GM12878 (cell line): ENCODE data around the gene PRCD. TPM values are rescaled to one million over a fixed set of nuclear protein-coding genes. Genes with fewer than 3 reads are reported as not detected.

Experiments used
- BCL3 ChIP-seq: IDR thresholded peaks from 2 replicates; pipeline ENCODE4 v1.6.1; 2011; ENCODE audit warnings: borderline replicate concordance, low read depth, mild to moderate bottlenecking, moderate library complexity, low read length; ENCODE audit not compliant: insufficient read depth, poor library complexity, severe bottlenecking
- CREB1 ChIP-seq: IDR thresholded peaks from 2 replicates; pipeline ENCODE4 v1.6.1; 2012; ENCODE audit warnings: low read depth, mild to moderate bottlenecking, inconsistent platforms
- EED ChIP-seq: sonication (generic); IDR thresholded peaks from 2 replicates; pipeline ENCODE4 v1.6.1; 2016; ENCODE audit warnings: antibody characterized with exemption, low read depth
- ESRRA ChIP-seq: IDR thresholded peaks from 2 replicates; pipeline ENCODE4 v1.6.1; 2012; ENCODE audit warnings: mild to moderate bottlenecking, low read length, improper control_type of control experiment
- FOXK2 ChIP-seq: fragments of 450-650 bp; IDR thresholded peaks from 2 replicates; pipeline ENCODE4 v1.6.1; 2017; ENCODE audit warnings: mild to moderate bottlenecking, moderate library complexity
- FOXM1 ChIP-seq: IDR thresholded peaks from 2 replicates; pipeline ENCODE4 v1.6.1; 2012; ENCODE audit warnings: low read depth, mild to moderate bottlenecking, inconsistent platforms, low read length, moderate library complexity
- POLR2A ChIP-seq: IDR thresholded peaks from 2 replicates; pipeline ENCODE4 v1.6.1; 2011; ENCODE audit warnings: low read depth, mild to moderate bottlenecking, low read length
- POLR2AphosphoS2 ChIP-seq: IDR thresholded peaks from 2 replicates; pipeline ENCODE4 v1.6.1; 2011; ENCODE audit warnings: low read depth, mild to moderate bottlenecking, low read length, improper control_type of control experiment, moderate library complexity
- RCOR1 ChIP-seq: conservative IDR thresholded peaks from 2 replicates; pipeline ENCODE4 v1.6.1; 2012; ENCODE audit warnings: low read depth, low read length, improper control_type of control experiment
- SREBF1 ChIP-seq: IDR thresholded peaks from 2 replicates; pipeline ENCODE4 v1.6.1; 2012; ENCODE audit warnings: mild to moderate bottlenecking, low read length
- TBL1XR1 ChIP-seq: IDR thresholded peaks from 2 replicates; pipeline ENCODE4 v1.6.1; 2012; ENCODE audit warnings: low read depth, low read length, improper control_type of control experiment
- ZBTB11 ChIP-seq: fragments of 450-650 bp; formaldehyde crosslinking; IDR thresholded peaks from 2 replicates; pipeline ENCODE4 v1.5.0; 2022; ENCODE audit warnings: mild to moderate bottlenecking, missing genetic modification characterization
- polyA plus RNA-seq, 11 experiments: library from polyadenylated mRNA; depleted of rRNA in 4 of 11; unstranded in 6 of 11; stranded (reverse) in 5 of 11; fragments of >200 nt; fragmentation: Nextera tagmentation in 4 of 11; fragmentation: Illumina TruSeq in 1 of 11; extraction: Ambion mirVana in 4 of 11; extraction: Trizol in 1 of 11; gene quantifications; 1 replicate in 1 of 11; 2 replicates in 10 of 11; pipeline versions ENCODE4 v1.2.1 to v1.2.3, GENCODE V29; 2011 to 2016; ENCODE audit warnings: inconsistent platforms in 2 of 11, missing spikeins in 2 of 11, low read depth in 1 of 11
- total RNA-seq, 4 experiments: library from RNA; depleted of rRNA in 3 of 4; stranded (reverse); fragments of >200 nt in 3 of 4; fragmentation: Illumina TruSeq in 1 of 4; extraction: Trizol in 1 of 4; gene quantifications; 2 replicates each; pipeline versions ENCODE4 v1.2.1 to v1.2.3, GENCODE V29; 2013 to 2021
- TF ChIP-seq, protein P1 (sequence below): fragments of 450-650 bp; IDR thresholded peaks from 2 replicates; pipeline ENCODE4 v1.6.1; 2018; ENCODE audit warnings: borderline replicate concordance, mild to moderate bottlenecking; ENCODE audit not compliant: partially characterized antibody
- TF ChIP-seq, protein P2 (sequence below): fragments of 450-650 bp; formaldehyde crosslinking; IDR thresholded peaks from 2 replicates; pipeline ENCODE4 v1.4.0; 2020; ENCODE audit warnings: mild to moderate bottlenecking, moderate library complexity

PRCD gene
- total and polyA plus RNA-seq, 10 of the 15 experiments (the other 5 are each of a cell fraction or from before 2014, with no cell fraction given): 0.18 to 0.95 (median 0.34) TPM; not detected in 4

DNA sequence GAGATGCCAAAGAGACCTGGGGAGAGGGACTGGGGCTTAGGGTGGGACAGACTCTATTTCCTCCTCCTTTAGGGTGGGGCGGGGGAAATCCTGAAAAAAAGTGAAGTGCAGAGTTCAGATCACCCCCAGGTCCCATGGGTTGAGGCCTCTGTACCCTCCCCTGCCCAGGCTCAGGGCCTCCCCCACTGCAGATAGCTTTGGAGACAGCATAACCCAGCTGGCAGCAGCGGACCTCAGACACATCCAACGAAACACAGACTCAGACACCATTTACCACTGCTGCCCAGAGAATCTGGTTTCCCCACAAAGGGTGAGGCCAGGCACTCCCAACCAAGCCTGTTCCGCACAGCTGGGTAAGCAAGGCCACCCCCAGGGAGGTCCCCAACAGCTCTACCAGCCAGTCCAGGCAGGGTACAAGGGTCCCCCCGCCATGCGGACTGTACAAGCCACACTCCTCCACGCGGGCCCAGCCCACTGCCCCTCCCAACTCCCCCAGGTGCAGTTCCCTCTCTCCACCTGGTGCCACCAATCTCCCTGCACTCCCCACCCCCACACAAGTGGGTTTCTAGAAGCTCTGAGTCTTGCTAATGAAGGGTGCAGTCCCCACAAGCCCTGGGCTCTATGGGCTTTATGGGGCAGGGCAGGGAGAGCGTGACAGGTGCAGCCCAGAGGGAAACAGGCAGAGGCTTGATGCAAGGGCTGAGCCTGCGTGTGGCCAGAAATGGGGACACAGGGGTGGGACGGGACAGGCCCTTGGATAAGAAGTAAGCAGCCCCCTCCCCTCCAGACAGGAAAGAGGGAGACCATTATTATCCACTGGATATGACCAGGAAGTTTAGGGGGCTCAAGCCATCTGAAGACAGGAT lies 47.5 kb upstream of the PRCD start (continued):
- TF ChIP-seq ZBTB11 (CRISPR knock-in tag) (no peak), TBL1XR1 (no peak), SREBF1 (no peak), FOXK2 (no peak), POLR2A (peak; percentile 37), EED (no peak), FOXM1 (no peak), POLR2AphosphoS2 (peak; percentile 74; the same call in 1 of the 2 replicates), CREB1 (no peak), RCOR1 (no peak), ESRRA (no peak), BCL3 (no peak)
- TF ChIP-seq, protein P1, sequence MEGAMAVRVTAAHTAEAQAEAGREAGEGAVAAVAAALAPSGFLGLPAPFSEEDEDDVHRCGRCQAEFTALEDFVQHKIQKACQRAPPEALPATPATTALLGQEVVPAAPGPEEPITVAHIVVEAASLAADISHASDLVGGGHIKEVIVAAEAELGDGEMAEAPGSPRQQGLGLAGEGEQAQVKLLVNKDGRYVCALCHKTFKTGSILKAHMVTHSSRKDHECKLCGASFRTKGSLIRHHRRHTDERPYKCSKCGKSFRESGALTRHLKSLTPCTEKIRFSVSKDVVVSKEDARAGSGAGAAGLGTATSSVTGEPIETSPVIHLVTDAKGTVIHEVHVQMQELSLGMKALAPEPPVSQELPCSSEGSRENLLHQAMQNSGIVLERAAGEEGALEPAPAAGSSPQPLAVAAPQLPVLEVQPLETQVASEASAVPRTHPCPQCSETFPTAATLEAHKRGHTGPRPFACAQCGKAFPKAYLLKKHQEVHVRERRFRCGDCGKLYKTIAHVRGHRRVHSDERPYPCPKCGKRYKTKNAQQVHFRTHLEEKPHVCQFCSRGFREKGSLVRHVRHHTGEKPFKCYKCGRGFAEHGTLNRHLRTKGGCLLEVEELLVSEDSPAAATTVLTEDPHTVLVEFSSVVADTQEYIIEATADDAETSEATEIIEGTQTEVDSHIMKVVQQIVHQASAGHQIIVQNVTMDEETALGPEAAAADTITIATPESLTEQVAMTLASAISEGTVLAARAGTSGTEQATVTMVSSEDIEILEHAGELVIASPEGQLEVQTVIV: no peak
- TF ChIP-seq, protein P2, sequence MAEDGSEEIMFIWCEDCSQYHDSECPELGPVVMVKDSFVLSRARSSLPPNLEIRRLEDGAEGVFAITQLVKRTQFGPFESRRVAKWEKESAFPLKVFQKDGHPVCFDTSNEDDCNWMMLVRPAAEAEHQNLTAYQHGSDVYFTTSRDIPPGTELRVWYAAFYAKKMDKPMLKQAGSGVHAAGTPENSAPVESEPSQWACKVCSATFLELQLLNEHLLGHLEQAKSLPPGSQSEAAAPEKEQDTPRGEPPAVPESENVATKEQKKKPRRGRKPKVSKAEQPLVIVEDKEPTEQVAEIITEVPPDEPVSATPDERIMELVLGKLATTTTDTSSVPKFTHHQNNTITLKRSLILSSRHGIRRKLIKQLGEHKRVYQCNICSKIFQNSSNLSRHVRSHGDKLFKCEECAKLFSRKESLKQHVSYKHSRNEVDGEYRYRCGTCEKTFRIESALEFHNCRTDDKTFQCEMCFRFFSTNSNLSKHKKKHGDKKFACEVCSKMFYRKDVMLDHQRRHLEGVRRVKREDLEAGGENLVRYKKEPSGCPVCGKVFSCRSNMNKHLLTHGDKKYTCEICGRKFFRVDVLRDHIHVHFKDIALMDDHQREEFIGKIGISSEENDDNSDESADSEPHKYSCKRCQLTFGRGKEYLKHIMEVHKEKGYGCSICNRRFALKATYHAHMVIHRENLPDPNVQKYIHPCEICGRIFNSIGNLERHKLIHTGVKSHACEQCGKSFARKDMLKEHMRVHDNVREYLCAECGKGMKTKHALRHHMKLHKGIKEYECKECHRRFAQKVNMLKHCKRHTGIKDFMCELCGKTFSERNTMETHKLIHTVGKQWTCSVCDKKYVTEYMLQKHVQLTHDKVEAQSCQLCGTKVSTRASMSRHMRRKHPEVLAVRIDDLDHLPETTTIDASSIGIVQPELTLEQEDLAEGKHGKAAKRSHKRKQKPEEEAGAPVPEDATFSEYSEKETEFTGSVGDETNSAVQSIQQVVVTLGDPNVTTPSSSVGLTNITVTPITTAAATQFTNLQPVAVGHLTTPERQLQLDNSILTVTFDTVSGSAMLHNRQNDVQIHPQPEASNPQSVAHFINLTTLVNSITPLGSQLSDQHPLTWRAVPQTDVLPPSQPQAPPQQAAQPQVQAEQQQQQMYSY: no peak
